ENCODE measurements around the gene HDDC2.
A peak's percentile ranks its signal among the peaks of the same experiment; 100 is the strongest.

HDDC2 gene

GRCh38 chr6:125279961-125280360 lies 21.8 kb downstream of the HDDC2 start:
- H3K4me1 ChIP-seq (ENCODE audit: insufficient read depth, poor library complexity, severe bottlenecking): peaks cover 6% of the 10 kb centered on the region
- no peak for TF ChIP-seq CTCF (IDR thresholded peaks at IDR 0.05; ENCODE audit: poor library complexity, severe bottlenecking)
- no peaks in the 10 kb centered on the region for H3K27me3 ChIP-seq (ENCODE audit: insufficient read depth, poor library complexity, severe bottlenecking)
- no peaks in the 10 kb centered on the region for H3K9me3 ChIP-seq (ENCODE audit: severe bottlenecking)
- no peak overlapping the region for H3K27ac ChIP-seq (ENCODE audit: poor library complexity, severe bottlenecking)
- no peak for ATAC-seq (ENCODE audit: low read depth)
- H3K36me3 ChIP-seq (ENCODE audit: low read depth): peaks cover 45% of the 10 kb centered on the region
- no peak for DNase-seq (ENCODE audit: low spot score)
- H3K4me3 ChIP-seq (ENCODE audit: severe bottlenecking): no peak overlapping the region

GRCh38 chr6:125277838-125278237 lies 23.9 kb downstream of the HDDC2 start:
- Histone ChIP-seq H3K4me1 (ENCODE audit: insufficient read depth, poor library complexity, severe bottlenecking) (peaks cover 17% of the 10 kb centered on the region), H3K27ac (ENCODE audit: poor library complexity, severe bottlenecking) (no peak overlapping the region), H3K4me3 (ENCODE audit: severe bottlenecking) (no peak overlapping the region), H3K27me3 (ENCODE audit: insufficient read depth, poor library complexity, severe bottlenecking) (no peaks in the 10 kb centered on the region), H3K36me3 (ENCODE audit: low read depth) (peaks cover 50% of the 10 kb centered on the region), H3K9me3 (ENCODE audit: severe bottlenecking) (no peaks in the 10 kb centered on the region)
- DNase-seq (ENCODE audit: low spot score) (no peak), ATAC-seq (ENCODE audit: low read depth) (no peak)
- TF ChIP-seq CTCF (IDR thresholded peaks at IDR 0.05; ENCODE audit: poor library complexity, severe bottlenecking): no peak

- no peak for TF ChIP-seq CTCF (IDR thresholded peaks at IDR 0.05; ENCODE audit: poor library complexity, severe bottlenecking)
- Histone ChIP-seq H3K27me3 (ENCODE audit: insufficient read depth, poor library complexity, severe bottlenecking) (no peaks in the 10 kb centered on the region), H3K36me3 (ENCODE audit: low read depth) (peaks cover 44% of the 10 kb centered on the region), H3K9me3 (ENCODE audit: severe bottlenecking) (no peaks in the 10 kb centered on the region), H3K4me1 (ENCODE audit: insufficient read depth, poor library complexity, severe bottlenecking) (peaks cover 17% of the 10 kb centered on the region), H3K4me3 (ENCODE audit: severe bottlenecking) (no peak overlapping the region), H3K27ac (ENCODE audit: poor library complexity, severe bottlenecking) (no peak overlapping the region)
- ATAC-seq (ENCODE audit: low read depth): no peak
- no peak for DNase-seq (ENCODE audit: low spot score)
Measured at GRCh38 chr6:125275779-125276178, 26.0 kb downstream of the HDDC2 start.

- Histone ChIP-seq H3K9me3 (ENCODE audit: severe bottlenecking) (no peaks in the 10 kb centered on the region), H3K4me3 (ENCODE audit: severe bottlenecking) (no peak overlapping the region), H3K27me3 (ENCODE audit: insufficient read depth, poor library complexity, severe bottlenecking) (no peaks in the 10 kb centered on the region), H3K27ac (ENCODE audit: poor library complexity, severe bottlenecking) (peak overlapping the region; percentile 44), H3K36me3 (ENCODE audit: low read depth) (peaks cover 38% of the 10 kb centered on the region), H3K4me1 (ENCODE audit: insufficient read depth, poor library complexity, severe bottlenecking) (peaks cover 17% of the 10 kb centered on the region)
- no peak for DNase-seq (ENCODE audit: low spot score)
- no peak for ATAC-seq (ENCODE audit: low read depth)
- no peak for TF ChIP-seq CTCF (IDR thresholded peaks at IDR 0.05; ENCODE audit: poor library complexity, severe bottlenecking)
Measured at GRCh38 chr6:125274935-125275334, 26.8 kb downstream of the HDDC2 start.

- DNase-seq (ENCODE audit: low spot score) (peak; percentile 88), ATAC-seq (ENCODE audit: low read depth) (peak; percentile 94)
- no peaks in the 10 kb centered on the region for H3K9me3 ChIP-seq (ENCODE audit: severe bottlenecking)
- H3K36me3 ChIP-seq (ENCODE audit: low read depth): peaks cover 34% of the 10 kb centered on the region
- H3K27ac ChIP-seq (ENCODE audit: poor library complexity, severe bottlenecking): peak overlapping the region; percentile 44
- H3K27me3 ChIP-seq (ENCODE audit: insufficient read depth, poor library complexity, severe bottlenecking): no peaks in the 10 kb centered on the region
- H3K4me3 ChIP-seq (ENCODE audit: severe bottlenecking): no peak overlapping the region
- peaks cover 17% of the 10 kb centered on the region for H3K4me1 ChIP-seq (ENCODE audit: insufficient read depth, poor library complexity, severe bottlenecking)
- TF ChIP-seq CTCF (IDR thresholded peaks at IDR 0.05; ENCODE audit: poor library complexity, severe bottlenecking): no peak
Measured at GRCh38 chr6:125273965-125274364, 27.8 kb downstream of the HDDC2 start.
